Gastrocnemius medialis (tissue), 4 donors: Measurements from ENCODE around the gene NOL4L.

ENCODE experiments used
- CTCF ChIP-seq, 5 experiments: fragments of 450-650 bp in 3 of 5; fragments of 200-600 bp in 2 of 5; sonication (generic) in 2 of 5; IDR thresholded peaks in 4 of 5; conservative IDR thresholded peaks in 1 of 5; 1 replicate in 4 of 5; 2 replicates in 1 of 5; pipeline ENCODE4 v1.5.1; 2016 to 2019; ENCODE audit warnings: antibody characterized with exemption in 5 of 5, mild to moderate bottlenecking in 3 of 5, moderate library complexity in 3 of 5
- POLR2A ChIP-seq, 2 donors: fragments of 450-650 bp; IDR thresholded peaks; one replicate each; pipeline ENCODE4 v1.6.1; 2017; ENCODE audit warnings: antibody characterized with exemption in 2 of 2, mild to moderate bottlenecking in 2 of 2, moderate library complexity in 2 of 2

- TF ChIP-seq CTCF (IDR thresholded peaks at IDR 0.05 in 4 of 5, conservative IDR thresholded peaks at IDR 0.05 in 1 of 5) (no peak), POLR2A (IDR thresholded peaks at IDR 0.05) (no peak)
Measured at GRCh38 chr20:32472581-32473207, 112.4 kb downstream of the NOL4L start.
